ENCODE measurements around the gene ZDHHC1.

ZDHHC1 gene

DNA sequence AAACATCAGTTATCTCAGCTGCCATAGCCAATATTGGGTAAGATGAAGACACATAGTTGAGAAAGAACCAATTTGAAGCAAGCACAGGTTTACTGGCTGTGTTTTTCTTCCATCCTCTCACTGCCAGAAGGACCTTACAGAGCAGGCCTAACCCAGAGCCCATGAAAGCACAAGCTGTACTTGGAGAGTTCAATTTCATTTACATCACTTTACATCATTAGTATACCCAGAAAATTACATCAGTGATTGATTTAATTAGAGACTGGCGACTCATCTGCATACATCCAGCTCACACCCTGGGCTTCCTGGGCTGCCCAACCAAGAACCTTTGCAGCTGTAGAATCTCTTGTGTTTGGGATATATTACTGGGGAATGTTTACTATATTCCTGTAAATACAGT is 66.0 kb downstream of the ZDHHC1 start:
- no peak for DNase-seq

DNA sequence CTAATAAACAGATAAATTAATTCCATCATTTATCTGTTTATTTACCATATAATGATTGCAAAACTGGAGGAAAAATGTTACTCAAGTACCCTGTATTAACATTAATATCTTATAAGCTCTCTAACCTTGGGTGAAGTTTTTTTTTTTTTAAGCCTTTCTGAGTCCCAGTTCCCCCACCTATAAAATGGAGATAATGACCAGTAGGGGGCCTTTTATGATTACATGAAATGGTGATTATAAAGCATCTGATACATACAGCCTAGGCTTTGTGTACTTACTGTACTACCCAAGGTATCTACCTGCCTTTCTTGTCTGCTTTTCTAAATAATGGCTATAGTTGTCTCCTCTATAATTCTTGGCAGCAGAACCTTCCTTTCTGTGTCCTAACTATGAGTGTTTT is 67.1 kb downstream of the ZDHHC1 start:
- no peak for DNase-seq

DNA sequence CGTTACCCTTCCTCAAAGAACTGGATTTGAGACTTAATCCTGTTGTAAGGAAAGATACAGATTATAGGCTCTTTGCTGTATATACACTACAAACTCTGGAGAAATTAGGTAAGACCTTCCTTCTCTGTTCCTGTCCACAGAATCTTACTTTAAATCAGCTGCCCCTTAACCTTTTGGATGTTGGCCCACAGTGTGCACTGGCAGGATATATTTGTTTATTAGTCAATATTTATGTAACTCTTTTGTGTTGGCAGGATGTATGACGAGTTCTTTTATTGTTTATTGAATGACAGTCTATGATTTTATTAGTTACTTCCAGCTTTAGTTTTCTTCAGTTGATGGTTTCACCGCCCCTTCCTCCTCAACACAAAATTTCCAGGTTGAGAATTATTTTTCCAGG is 69.9 kb downstream of the ZDHHC1 start:
- DNase-seq, result no peak

DNA sequence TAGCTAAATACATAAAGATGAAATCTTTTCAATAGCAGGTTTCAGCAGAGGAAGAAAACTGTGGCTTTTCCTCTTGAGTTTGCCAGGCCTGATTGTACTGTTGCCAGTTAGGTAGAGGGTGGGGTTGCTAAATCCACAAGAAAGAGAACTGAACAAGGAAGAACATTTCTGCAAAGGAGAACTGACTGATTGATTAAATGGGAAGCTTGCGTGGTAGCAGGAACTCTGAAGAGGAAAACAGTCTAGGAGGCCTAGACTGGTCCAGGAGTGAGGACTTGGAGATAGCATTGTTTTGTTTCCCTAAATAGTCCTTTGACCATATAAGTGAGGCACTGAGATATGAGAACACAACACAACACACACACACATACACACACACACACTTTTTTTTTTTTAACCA is 70.9 kb downstream of the ZDHHC1 start:
- no peak for DNase-seq
